Skin epidermis (tissue), 12 donors: ENCODE measurements around the gene KCNQ5.
"Not testable (repeated sequence)": the region's sequence is repeated elsewhere in the genome, so short reads cannot be mapped to it uniquely, and the experiment has no call there.

Source experiments
- H3K27ac ChIP-seq, 21 experiments: fragments of 200-600 bp; sonication (generic) in 11 of 21; one replicate each; pipeline ENCODE4 v1.5.0; 2020; ENCODE audit warnings: mild to moderate bottlenecking in 3 of 21, inconsistent platforms in 2 of 21, moderate library complexity in 2 of 21
- H3K4me3 ChIP-seq, 7 experiments: fragments of 200-600 bp; sonication (generic) in 2 of 7; one replicate each; pipeline ENCODE4 v1.5.0; 2020; ENCODE audit warnings: inconsistent platforms in 2 of 7, mild to moderate bottlenecking in 2 of 7, moderate library complexity in 1 of 7

The KCNQ5 gene

DNA sequence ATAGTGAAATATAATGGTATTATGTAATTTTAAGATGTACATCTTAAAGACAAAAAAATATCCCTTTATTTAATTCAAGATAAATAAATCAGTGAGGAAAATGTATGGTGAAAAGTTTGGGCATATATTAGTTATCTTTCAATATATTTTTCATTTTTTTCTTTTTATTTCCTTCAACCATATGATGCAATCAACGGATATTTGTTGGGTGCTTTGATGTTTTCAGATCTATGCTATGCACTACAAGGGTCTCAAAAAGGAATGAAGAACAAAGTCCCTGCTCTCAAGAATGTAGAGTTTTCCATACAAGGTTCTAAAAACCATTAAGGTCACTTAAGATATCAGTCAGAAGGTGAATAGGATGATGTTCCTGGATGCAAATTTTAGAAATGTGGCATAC, 345.5 kb downstream of the KCNQ5 start:
- H3K4me3 ChIP-seq: no peak overlapping the region
- no peak overlapping the region for H3K27ac ChIP-seq

DNA sequence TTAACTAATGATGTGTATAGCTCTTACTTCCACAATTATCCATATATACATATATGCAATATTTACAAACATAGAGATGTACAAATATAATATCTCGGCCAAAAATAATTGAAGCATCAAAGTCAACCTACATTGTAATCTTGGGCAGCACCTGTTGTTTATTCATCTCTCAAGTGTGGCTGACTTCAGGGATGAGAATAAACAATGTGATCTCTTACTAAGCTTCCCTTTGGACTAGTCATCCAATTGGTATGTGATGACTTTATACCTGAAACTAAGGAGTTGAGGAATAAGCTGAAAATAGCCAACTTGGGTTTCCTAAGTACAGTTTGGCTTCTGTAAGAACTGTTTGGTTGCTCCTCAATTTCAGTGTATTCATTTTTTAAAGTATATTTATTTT, 346.8 kb downstream of the KCNQ5 start:
- Histone ChIP-seq H3K4me3 (no peak overlapping the region), H3K27ac (no peak overlapping the region)

DNA sequence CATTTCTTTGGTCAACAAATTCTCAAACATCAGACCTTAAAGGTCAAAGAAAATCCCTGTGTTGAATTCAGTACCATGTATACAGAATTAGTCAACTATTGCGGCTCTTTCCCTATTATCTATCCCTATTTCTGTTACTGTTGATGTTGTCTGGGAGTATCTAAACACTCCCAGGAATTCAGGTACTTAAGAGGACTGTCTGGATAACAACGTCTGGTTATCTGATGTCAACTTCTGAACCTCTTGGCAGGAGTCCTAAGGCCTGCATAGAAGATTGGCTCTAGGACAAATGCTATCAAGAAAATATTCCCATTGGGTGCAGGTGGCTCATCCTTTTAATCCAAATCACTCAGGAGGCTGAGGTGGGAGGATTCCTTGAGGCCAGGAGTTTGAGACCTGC, 347.8 kb downstream of the KCNQ5 start:
- Histone ChIP-seq H3K4me3 (no peak overlapping the region), H3K27ac (no peak overlapping the region)

DNA sequence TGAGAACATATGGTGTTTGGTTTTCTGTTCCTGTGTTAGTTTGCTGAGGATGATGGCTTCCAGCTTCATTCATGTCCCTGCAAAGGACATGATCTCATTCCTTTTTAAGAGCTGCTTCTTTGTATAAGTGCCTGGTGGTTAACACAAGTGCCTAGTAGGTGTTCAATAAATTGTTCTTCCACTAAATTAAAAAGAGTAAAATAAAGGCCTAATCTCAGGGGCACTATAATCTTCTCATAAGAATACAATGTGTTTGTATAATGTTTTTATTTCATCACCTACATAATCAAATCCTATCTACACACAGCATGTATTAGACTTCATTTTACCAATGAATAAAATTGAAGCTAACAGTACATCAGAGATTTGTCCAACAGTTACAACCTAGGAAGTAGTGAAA, 350.7 kb downstream of the KCNQ5 start:
- Histone ChIP-seq H3K27ac (no peak overlapping the region), H3K4me3 (no peak overlapping the region)

DNA sequence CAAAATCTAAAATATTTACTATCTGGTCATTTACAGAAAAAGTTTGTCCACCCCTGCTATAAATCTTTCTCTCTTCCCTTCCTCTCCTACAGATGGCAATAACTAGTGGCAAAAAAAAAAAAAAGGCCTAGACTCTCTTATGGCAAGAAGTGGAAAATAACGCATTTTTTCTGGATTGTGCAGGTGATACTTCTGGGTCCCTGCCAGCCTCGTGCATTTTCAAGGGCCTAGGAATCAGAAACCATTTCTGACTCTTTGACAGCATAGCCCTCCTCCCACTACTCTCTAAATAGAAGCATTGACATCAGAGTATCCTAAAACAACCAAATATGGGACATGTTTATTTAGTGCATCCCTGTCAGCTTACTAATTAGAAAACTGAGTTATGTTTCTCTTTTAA, 352.4 kb downstream of the KCNQ5 start:
- Histone ChIP-seq H3K4me3 (no peak overlapping the region), H3K27ac (no peak overlapping the region)

DNA sequence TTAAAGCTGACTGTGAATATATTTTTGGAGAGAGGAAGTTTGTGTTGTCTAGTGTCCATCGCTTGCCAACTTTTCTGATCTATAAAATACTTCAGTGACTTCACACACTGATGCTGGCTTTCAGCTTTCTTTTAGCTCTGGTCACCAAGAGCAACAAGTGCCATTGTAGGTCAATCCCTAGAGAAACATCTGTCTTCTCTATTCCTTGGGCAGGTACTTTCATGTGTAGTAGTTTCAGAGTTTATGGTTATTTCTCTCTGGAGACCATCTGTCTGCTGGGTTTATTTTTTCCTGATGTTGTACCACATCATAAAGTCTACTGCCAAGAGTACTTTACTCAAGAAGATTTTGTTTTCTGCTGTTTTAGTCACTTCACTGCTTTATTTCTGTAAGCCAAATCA, 353.5 kb downstream of the KCNQ5 start:
- no peak overlapping the region for H3K4me3 ChIP-seq
- no peak overlapping the region for H3K27ac ChIP-seq

DNA sequence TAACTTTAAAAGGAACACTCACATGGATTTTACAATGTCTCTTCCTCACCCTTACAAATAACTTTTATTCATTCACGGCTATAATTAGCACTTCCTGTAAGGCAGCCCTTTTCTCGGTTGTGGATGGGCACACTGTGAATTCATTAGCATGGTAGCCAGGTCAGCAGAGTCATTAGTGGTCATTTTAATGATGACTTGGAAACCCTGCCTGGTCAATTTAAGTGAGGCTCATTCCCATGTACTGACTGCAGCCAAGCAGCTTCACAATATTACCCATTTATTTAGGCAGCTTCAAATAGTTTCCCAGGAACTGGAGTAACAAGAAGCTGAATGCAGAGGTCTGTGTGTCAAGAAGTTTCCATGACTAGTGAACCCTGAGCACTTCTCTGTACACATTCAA, 354.6 kb downstream of the KCNQ5 start:
- Histone ChIP-seq H3K27ac (no peak overlapping the region), H3K4me3 (no peak overlapping the region)

DNA sequence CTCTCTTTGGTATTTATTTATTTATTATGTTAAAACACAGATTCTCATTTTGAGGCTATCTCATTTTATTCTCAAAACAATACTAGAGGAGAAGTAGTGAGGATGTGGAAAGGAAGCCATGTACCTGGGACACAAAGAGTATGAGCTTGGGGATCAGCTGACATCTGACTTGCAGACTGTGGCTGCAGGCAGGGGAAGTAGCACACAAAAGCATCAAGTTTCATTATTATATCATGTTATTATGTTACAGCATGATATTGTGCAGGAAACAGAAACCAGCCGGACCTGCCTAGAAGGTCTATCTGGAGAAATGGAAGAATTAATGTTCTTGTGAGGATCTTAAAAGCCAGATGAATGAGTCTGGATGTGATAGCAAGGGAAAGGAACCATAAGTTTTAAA, 355.2 kb downstream of the KCNQ5 start:
- Histone ChIP-seq H3K4me3 (no peak overlapping the region), H3K27ac (no peak overlapping the region)

DNA sequence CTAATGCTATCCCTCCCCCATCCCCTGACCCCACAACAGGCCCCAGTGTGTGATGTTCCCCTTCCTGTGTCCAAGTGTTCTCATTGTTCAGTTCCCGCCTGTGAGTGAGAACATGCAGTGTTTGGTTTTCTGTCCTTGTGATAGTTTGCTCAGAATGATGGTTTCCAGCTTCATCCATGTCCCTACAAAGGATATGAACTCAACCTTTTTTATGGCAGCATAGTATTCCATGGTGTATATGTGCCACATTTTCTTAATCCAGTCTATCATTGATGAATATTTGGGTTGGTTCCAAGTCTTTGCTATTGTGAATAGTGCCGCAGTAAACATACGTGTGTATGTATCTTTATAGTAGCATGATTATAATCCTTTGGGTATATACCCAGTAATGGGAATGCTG, 356.9 kb downstream of the KCNQ5 start:
- H3K27ac ChIP-seq, H3K4me3 ChIP-seq: not testable (repeated sequence)

DNA sequence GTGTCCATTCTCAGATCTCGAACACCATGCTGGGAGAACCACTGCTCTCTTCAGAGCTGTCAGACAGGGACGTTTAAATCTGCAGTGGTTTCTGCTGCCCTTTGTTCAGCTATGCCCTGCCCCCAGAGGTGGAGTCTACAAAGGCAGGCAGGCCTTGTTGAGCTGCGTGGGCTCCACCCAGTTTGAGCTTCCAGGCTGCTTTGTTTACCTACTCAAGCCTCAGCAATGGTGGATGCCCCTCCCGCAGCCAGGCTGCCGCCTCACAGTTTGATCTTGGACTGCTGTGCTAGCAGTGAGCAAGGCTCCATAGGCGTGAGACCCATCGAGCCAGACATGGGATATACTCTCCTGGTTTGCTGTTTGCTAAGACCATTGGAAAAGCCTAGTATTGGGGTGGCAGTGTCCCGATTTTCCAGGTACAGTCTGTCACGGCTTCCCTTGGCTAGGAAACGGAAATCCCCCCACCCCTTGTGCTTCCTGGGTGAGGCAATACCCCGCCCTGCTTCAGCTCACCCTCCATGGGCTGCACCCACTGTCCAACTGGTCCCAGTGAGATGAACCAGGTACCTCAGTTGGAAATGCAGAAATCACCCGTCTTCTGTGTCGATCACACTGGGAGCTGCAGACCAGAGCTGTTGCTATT, 362.4 kb downstream of the KCNQ5 start:
- H3K27ac ChIP-seq, H3K4me3 ChIP-seq: not testable (repeated sequence)

DNA sequence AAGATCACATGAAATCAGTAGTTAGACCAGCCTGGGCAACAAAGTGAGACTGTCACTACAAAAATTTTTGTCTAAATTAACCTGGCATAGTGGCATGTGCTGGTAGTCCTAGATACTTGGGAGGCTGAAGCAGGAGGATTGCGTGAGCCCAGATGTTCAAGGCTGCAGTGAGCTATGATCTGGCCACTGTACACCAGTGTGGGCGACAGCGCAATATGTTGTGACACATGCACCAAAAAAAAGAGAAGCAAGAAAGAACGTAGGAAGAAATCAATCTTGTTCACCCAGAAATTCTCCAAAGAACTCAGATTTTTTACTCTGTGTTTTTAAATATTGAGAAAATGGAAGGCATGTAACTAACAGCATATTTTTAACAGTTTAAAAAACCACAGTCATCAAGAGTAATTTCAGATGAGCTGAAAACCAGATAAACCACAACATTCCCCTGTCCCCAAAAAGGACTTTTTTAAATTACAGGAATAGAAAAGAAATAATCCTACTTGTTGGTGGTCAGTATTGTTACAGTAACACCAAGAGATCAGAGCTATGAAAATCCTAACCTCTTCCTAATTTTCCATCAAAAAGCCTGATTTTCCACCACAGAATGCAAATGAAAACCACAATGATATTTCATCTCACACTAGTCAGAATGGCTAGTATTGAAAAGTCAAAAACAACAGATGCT, 363.3 kb downstream of the KCNQ5 start:
- H3K4me3 ChIP-seq: no peak overlapping the region
- H3K27ac ChIP-seq: no peak overlapping the region

DNA sequence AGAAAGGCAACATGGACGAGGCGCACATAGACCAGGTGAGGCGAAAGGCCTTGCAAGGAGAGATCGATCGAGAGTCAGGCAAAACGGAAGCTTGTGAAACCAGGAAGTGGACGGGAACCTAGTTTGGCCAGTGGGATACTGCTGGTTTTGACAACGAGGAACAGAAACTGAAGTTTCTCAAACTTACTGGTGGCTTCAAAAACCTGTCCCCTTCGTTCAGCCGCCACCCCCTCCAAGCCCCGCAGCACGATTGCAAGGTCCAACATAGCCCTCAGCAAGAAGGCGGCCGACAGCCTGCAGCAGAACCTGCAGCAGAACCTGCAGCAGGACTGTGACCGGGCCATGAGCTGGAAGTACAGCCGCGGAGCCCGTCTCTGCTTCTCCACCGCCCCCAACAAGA, 365.4 kb downstream of the KCNQ5 start:
- H3K4me3 ChIP-seq: no peak overlapping the region
- no peak overlapping the region for H3K27ac ChIP-seq

DNA sequence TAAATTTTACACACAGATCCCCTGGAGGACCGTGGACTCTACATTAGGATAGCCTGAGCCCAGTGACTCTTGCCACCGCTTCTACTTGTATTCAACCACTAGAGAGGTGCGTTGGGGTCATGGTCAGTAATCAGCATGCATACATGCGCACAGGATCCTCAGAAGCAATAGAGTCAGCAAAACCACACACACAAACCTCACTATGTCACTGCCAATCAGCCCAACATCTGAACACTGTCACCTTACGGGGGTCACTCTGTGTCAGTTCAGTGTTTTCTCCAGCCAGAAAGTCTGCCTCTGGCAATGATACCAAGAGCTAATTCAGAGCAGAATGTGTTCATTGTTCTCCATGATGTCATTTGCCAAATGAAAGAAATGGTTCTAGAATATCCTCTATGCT, 378.1 kb downstream of the KCNQ5 start:
- Histone ChIP-seq H3K4me3 (no peak overlapping the region), H3K27ac (no peak overlapping the region)

DNA sequence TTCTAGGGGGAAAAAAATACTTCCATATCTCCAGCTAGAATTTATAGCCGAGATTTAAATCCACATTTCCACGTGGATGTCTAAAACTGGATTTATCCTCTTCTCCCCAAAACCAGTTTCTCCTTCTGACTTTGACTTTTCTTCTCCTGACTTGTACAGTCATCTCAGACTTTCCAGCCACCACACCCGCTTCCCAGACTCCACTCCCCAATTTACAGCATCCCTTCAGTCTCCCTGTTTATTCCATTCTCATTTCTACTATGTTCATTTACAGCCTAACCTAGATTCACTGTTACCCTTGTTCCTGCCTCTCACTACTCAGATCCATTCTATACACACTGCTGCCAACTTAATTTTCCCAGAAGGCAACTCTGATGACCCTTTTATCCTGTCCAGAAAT, 378.6 kb downstream of the KCNQ5 start:
- no peak overlapping the region for H3K27ac ChIP-seq
- H3K4me3 ChIP-seq: no peak overlapping the region

DNA sequence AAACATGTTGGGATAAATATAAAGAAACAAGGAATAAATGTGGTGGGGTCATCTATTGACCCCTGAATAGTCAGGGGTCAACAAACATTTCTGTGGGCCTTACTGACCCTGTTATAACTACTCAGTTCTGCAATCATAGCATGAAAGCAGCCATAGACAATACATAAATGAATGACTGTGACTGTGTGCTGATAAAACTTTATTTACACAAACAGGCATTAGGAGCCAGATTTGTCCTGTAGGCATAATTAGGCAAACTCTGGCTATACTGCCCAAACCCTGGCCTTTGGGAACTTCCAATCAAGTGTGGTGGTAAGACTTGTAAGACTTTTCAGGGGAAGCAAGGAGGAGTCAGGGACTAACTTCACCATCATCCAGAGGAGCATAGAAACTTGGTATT, 380.7 kb downstream of the KCNQ5 start:
- H3K4me3 ChIP-seq: no peak overlapping the region
- no peak overlapping the region for H3K27ac ChIP-seq

DNA sequence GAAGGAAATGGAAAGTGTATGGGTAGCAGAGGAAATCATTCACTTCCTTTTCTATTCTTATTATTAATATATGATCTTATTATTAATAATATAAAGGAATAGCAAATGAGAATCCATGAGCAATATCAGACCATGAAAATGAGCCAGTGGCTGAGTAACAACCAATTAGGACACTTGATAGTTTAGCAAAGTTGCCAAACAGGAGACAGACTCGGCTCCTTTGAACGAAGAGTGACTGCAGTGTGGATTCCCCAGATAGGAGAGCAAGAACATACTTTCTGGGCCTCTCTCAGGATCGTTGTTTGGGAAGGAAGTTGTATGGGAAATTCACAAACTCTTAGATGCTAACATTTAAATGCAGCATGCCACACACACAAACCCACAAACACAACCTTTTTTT, 381.4 kb downstream of the KCNQ5 start:
- H3K4me3 ChIP-seq: no peak overlapping the region
- H3K27ac ChIP-seq: no peak overlapping the region

DNA sequence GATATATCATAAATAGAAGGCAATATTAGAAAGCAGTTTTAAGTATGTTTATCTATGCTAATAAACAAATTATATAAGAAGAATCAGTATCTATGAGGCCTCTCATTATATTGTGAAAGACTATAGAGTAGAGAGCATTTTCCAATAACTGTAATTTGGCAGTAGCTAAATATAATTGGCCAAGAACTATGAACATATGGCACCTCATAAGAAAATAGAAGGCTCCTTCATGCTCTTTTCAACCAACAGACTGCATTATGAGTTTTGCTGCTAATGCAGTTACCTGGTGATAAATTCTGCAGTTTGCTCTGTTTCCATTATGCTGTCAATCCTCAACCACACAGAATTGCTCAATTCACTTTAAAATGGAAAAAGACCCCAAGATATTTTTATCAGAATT, 382.4 kb downstream of the KCNQ5 start:
- no peak overlapping the region for H3K27ac ChIP-seq
- no peak overlapping the region for H3K4me3 ChIP-seq

DNA sequence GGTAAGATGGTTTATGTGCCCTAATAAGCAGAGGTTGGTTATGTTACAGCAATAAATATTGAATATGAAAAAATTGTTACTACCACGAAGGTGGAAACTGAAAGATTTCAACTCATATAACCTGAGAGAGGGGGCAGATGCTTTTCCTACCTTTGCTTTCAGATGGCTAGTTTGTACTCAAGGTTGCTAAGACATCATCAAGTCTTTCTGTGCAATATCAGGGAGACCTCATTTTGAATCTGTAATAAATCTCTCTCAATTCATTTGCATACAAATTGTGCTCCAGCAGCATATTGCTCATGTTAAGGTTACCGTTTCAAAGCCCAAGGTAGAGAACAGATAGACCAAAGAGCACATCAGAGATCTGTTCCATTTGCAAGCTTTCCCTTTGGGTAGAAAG, 383.0 kb downstream of the KCNQ5 start:
- no peak overlapping the region for H3K4me3 ChIP-seq
- H3K27ac ChIP-seq: no peak overlapping the region

DNA sequence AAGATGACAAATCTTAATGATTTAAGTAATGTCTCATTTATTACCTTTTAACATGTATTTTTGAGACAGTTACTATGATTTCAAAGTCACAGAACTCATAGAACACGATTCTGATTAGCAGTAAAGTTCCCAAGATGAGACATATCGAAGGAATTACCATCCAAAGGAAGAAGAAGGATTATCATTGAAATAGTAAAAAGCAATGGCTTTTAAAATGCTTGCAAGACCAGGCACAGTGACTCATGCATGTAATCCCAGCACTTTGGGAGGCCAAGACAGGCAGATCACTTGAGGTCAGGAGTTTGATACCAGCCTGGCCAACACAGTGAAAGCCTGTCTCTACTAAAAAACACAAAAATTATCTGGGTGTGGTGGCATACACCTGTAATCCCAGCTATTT, 384.3 kb downstream of the KCNQ5 start:
- no peak overlapping the region for H3K4me3 ChIP-seq
- no peak overlapping the region for H3K27ac ChIP-seq

DNA sequence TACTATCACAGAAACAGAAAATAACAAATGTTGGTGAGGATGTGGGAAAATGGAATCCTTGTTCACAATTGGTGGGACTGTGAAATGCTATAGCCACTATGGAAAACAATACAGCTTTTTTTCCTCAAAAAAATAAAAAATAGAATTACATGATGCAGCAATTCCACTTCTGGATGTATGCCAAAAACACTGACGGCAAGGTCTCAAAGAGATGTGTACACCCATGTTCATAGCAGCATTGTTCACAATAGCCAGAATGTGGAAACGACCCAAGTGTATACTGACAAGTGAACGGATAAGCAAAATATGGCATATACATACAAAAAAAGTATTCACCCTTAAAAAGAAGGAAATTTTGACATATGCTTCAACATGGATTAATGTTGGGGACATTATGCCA, 390.1 kb downstream of the KCNQ5 start:
- Histone ChIP-seq H3K4me3 (no peak overlapping the region), H3K27ac (no peak overlapping the region)

DNA sequence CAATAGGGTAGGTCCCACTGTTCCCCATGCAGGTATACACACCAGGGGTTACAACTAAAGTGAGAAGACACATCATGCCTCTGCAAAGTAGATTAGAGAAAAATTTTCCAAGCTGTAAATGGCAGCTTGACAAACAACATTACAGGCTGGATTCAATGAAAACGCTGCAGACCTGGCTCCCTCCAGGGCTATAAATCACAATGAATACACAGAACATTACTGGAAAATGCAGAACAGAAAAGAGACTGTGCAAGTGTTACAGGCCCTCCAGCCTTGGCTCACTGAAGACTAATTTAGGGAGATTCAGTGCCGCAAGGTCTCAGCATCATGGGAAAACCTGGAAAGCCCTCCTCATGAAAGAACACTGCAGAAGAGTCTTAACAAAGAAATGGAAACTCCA, 395.6 kb downstream of the KCNQ5 start:
- no peak overlapping the region for H3K27ac ChIP-seq
- no peak overlapping the region for H3K4me3 ChIP-seq

DNA sequence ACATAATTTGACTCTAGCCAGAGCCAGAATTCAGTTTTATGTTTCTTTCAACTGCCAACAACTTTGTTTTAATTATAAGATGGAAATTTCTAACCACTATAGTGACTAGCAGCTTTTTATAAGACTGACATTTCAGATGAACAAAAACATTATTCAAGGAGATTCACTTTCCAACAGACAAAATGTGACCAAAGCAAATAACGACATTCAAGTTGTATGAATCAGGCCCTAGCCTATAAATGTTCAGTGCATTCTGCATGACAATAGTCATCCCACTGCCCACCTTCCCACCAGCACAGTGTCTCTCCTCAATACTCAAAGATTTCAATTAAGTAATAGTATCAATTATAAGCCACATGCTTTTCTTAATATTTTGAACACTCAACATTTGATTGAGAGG, 402.7 kb downstream of the KCNQ5 start:
- Histone ChIP-seq H3K27ac (no peak overlapping the region), H3K4me3 (no peak overlapping the region)
